ENCODE measurements around the gene SLC36A2.
"Not testable (repeated sequence)": the region's sequence is repeated elsewhere in the genome, so short reads cannot be mapped to it uniquely, and the experiment has no call there.

SLC36A2 gene

DNA sequence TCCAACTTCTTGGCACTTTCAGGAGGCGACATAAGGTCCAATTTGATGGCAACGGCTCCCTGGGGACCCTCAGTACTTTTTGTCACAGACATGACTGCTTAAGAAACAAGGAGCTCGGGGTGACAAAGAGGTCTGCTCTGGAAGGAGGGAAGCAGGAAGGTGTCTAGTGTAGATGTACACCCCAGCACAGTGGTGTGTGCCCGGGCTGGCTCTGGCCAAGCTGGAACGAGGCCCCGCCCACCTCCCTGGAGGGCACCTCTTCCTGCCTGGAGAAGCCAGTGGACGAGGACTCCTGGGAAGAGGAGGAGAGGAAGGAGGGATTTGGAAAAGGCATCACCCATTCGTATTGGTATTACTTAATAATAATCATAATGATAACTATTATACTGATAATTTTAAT lies at the start of gene SLC36A2:
TSS of gene SLC36A2 (minus strand) at position 191 of the 400 bp plus-strand sequence. CDS start at position 92, 99 bp downstream.
- DNase-seq (ENCODE audit: low spot score): no peak

DNA sequence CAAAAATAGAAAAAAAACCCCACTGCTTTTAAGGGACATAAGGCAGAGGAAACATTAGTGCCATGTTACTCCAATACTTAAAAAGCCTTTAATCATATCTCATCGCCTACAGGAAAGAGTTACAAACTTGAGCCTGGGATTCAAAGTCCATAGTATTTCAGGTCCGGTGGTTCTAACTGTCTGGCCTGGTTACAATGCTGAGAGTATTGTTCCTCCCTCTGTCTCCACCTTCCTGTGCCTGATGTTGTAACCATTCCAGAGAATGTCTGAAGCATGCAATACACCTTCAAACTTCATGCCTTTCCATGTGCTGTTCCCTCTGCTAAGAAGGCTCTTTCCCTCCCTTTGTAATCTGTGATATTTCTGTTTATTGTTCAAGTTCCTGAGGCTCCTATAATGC lies 41.6 kb upstream of the SLC36A2 start:
- no peak for DNase-seq (ENCODE audit: low spot score)

DNA sequence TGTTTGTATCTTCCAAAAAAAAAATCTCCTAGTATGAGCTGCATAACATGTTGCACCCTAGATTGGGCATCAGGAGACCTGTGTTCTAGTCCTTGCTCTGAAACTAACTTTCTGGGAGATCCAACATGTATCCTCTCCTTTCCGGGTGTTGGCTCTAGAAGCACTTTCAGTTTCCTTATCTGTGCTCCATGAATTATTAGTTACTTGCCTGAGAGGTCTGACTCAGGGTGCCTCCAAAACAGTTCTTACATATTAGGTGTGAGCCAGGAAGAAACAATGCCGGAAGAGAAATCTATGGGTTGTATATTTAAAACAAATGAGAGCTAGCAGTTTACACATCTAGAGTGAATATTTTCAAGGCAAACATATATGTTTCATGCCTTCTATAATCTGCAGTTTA lies 36.7 kb upstream of the SLC36A2 start:
- peak; percentile 16 for DNase-seq (ENCODE audit: low spot score)

DNA sequence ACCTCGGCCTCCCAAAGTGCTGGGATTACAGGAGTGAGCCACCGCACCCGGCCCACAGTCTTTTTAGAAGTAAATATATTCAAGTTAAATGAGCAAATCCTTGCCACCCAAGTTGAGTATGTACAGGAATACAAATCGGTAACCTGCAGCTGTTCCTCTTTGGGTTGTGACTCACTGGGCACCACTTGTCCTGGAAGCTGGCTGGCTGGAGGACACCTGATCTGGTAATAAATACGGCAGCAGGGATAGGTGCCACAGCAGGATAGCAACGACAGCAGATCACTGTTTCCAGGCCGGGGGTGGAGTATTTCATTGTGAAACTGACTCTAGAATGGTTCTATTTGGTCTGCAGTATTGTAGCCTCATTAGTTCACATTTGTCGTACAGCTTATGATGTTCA lies 35.7 kb upstream of the SLC36A2 start:
- DNase-seq (ENCODE audit: low spot score): no peak

DNA sequence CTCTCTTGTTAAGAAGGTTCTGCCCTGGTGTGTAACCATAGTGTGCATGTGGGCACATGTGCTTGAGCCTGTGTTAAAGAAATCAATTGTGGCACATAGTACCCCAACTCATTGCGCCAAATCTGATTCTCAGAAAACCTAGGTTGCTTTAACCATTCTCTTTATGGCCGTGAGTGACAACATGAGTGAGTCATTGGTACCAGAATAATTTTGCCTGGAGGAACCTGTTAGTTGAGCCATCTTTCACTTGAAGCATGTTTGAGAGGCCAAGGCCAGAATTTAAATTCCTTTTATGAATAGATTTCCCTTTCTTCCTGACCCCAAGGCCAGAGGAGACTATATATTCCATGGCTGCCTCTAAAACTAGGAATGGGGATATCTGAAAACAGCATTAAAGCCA lies 35.2 kb upstream of the SLC36A2 start:
- DNase-seq (ENCODE audit: low spot score): no peak

DNA sequence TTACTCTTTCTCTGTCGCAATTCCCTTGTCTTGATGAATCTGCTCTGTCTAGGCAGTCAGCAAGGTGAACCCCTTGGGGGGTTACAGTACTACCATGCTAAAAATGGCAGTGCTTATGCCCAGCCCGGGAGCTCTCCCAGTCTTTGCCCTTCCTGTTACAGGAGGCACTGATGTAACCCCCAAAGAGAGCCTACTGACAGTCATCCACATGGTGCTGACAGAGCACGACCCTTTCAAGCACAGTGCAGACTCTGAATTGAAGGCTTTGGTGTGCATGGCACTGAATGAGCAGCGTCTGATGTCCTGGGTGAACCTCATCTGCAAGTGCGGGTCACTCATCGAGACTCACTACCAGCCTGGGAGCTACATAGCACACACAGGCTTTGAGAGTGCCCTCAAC lies 34.5 kb upstream of the SLC36A2 start:
- no peak for DNase-seq (ENCODE audit: low spot score)

DNA sequence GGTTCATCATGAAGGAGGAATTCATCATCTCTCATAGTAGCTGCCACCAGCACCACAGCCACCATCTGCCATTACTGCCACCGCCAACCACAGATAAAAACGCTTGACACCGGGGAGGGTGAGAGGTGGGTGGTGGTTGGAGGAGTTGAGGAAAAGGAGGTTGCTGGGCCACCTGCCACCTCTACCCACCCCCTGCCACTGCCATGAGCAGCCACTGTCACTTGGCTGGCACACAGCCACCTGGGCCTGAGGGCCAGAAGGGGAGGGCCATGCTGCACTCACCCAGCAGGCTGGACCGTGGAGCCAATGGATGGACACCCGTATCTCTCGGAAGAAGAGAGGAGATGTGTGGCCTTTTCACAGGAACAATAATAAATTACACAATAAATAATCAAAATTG lies 31.3 kb upstream of the SLC36A2 start:
- DNase-seq (ENCODE audit: low spot score): no peak

DNA sequence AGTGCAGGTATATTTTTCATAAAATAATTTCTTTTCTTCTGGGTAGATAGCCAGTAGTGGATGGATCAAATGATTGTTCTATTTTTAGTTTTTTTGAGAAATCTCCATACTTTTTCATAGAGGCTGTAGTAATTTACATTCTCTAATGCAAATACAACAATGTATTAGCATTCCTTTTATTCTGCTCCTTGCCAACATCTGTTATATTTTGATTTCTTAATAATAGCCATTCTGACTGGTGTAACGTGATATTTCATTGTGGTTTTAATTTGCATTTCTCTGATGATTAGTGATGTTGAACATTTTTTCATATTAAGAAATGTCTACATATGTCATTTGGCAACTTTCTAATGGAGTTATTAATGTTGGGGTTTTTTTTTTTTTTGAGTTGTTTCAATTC lies 27.2 kb upstream of the SLC36A2 start:
- no peak for DNase-seq (ENCODE audit: low spot score)

DNA sequence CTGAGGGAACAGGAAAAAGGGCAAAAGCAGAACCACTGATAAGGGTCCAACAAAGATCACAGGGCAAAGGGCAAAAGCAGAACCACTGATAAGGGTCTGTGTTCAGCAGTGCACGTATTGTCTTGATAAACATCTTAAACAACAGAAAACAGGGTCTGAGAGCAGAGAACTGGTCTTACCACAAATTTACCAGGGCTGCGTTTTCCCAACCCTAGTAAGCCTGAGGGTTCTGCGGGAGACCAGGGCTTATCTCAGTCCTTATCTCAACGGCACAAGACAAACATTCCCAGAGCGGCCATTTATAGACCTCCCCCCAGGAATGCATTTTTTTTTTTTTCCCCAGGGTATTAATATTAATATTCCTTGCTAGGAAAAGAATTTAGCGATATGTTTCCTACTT lies 19.7 kb upstream of the SLC36A2 start:
- DNase-seq (ENCODE audit: low spot score): not testable (repeated sequence)

DNA sequence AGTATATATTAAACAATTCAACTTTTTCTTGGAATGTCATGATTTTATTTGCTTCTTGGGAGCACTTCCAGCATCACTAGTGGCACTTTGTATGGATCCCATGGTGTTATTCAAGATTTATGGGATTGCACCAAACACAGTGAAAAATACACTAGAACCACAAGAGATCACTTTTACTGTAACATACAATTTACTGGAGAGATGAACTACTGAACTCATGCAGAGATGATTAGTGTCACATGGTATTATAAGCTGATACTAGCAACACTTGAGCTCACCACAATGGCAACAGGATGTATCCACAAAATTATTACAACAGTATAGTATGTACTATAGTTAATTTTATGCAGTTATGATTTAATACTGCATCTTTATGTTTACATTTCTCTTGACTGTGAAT lies 16.3 kb upstream of the SLC36A2 start:
- no peak for DNase-seq (ENCODE audit: low spot score)

DNA sequence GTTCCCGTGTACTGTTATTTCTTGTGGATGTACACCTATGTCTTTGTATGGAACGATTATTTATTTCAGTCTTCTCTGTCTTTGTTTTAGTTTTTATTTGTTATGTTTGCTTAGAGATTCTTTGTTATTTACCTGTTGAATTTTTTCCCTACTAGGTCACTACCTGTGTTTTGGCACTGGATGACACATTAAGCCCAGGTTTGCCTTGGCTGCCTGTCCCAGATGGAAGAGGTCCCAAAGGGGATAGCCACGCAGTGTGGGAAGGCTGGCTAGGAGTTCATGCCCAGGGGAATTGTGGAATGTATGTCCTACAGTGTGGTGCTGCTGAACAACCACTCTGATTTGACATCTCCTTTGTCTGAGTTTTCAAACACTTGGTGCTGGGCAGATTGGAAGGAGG lies 15.6 kb upstream of the SLC36A2 start:
- no peak for DNase-seq (ENCODE audit: low spot score)

DNA sequence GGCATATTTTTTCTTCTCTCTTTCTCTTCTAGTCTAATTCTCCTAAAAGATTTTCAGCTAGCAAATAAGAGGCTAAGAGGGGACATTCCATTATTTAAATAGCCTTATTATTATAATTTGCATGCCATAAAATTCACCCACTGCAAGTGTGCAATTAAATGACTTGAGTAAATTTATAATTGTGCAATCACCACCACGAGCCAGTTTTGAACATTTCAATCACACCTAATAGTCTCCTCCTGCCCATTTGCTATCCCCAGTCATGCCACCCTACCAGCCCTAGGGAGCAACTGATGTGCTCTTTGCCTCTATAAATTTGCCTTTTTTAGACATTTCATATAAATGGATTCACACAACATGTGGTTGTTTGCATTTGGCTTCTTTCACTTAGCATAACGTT lies 12.0 kb upstream of the SLC36A2 start:
- no peak for DNase-seq (ENCODE audit: low spot score)

DNA sequence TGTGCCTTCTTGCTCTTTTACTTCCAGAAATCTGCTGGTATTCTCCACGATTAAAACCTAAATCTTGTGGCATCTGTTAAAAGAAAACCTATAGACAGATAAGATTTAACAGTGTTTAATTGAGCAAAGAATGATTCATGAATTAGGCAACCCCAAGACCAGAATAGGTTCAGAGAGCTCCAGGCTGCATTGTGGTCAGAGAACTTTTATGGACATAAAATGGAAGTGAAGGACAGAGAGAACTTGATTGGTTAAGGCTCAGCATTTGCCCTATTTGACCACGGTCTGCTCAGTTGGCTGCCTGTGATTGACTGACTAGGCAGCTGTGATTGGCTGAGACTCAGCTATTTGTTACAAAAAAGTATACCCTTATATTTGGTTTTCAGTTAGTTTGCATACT lies 10.4 kb upstream of the SLC36A2 start:
- DNase-seq (ENCODE audit: low spot score): no peak

DNA sequence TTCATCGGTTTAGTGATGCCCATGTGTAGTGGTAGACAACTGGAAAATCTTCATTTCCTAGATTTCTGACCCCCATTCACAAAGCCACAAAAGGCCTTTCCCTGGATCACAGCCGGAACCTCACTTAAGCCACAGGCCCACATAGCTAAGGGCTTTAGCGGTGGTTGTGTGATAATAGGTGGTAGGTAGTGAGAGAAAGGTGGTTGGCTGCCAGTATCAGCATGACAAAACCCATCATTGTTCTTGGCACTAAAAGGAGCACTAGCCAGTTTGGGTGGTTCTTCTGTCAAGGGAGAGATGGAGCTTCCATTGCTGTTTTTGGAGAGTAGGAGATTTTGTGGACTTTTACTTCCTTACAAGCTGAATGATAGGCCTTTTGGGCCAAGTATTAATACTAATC lies 9.7 kb upstream of the SLC36A2 start:
- no peak for DNase-seq (ENCODE audit: low spot score)

DNA sequence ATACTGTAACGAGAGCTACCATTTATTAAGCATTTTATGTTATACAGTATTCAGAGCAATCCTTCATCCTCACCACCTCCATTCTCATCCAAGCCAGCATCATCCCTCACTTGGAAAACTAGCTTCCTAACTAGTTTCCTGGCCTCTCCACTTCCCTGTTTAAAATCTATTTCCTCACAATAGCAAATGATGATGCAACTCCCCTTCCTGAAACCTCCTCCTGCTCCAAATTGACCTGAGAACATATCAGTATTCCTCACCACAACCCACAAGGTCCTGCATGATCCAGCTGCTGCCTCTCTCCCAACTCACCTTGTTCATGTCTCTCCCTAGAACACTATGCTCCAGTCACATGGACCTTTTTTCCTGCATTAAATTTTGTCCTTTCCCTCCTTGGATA lies 4.3 kb upstream of the SLC36A2 start:
- DNase-seq (ENCODE audit: low spot score): no peak

DNA sequence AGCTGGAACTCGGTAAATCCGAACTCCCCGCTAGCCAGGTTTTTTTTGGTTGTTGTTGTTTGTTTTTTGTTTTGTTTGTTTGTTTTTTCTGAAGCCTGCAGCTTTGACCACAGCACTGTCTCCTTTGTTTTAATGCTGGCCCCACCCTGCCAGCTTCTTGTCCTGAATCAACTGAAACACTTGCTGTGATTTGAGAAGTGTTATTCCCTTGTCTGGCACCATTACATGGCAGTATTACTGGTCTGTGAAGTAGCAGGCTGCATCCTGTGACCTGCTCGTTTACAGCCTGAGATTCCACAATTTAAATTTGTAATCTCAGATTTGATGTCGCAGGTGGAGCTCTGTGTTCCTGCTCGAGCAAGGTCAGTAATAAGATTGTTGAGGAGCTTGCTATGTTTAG lies 1.4 kb upstream of the SLC36A2 start:
- DNase-seq (ENCODE audit: low spot score): no peak

DNA sequence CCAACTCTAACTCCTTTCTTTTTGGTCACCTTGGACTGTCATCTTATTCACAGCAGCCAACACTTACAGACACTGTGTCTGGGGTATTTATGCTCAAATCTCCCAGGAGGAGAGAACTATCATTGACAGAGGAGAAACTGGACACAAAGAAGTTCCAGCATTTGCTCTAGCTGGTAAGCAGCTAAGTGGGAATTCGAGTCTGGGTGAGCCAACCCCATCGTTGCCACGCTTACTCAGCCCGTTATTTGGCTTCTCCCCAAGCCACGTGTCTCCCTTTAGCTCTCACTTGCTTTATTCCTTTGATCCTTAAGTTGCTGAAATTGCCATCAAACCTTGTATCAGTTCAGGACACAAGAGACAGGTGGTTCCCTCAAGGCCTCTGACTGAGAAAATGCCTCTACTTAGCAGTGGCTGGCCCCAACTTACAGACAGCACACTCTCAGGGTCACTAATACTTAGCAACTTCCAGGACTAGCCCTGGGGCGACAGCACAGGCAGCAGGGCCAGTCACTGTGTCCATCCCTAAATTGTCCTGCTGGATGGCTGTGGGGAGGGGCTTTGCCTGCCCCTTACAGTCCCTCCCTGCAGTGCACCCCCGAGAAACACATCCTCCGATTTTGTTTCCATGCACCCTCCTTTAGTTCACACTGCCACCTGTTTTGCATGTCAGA lies 1.4 kb downstream of the SLC36A2 start:
- DNase-seq (ENCODE audit: low spot score): no peak

DNA sequence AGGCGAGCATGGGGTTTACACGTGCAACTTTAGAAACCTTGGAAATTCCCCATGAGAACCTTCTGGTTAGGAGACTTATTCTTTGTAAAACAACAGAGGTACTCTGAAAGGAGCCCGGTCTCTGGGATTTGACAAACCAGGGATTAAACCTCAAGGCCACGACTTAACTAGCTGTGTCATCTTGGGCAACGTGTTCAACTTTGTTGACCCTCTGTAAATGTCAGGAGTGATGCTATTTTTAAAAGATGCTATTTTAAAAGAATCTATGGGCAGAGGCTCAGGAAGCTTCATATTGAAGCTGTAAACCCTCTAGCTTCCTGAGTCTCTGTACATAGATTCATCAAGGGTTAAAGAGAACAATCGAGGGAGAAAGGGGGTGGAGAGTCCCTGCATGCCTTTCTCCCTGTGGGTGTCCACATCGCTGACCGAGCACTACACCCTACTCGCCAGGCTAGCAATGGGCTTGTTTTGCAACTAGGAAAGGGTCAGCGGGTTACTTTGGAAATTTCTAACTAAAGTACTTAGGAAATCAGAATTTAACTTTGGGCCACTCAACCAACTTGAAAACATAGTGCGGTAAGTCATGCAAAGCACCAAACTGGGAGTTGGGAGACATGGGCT lies 2.1 kb downstream of the SLC36A2 start:
- DNase-seq (ENCODE audit: low spot score): no peak

DNA sequence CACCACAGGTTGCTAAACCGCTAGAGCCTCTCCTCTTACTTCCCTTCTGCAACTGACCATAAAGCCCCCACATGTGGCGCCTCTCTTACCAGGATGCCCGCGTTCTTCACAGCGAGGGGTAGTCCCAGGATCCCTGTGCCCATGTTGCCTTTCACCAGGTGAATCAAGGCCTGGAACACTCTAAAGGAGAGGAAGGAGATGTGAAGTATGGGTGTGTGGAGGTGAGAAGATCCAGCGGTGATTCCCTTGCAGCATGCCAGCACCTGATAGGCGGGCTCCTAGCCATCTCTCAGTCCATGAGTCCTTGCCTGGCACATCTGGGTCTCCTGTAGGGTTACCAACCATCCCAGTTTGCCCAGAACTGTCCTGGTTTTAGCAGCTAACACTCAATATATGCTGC lies 3.3 kb downstream of the SLC36A2 start:
- DNase-seq (ENCODE audit: low spot score): no peak

DNA sequence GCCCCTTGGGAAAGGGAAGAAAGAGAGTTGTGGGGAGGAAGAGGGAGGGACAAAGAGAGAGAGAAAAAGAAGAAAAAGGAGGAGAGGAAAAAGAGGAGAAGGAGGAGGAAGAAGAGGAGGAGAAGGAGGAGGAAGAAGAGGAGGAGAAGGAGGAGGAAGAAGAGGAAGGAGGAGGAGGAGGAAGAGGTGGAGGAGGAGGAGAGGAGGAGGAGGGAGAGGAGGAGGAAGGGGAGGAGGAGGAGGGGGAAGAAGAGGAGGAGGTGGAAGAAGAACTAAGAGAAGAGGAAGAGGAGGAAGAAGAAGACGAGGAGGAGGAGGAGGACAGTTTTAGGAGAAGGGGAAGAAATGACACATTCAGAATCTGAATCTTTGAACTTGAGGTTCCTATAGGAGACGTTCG lies 7.4 kb downstream of the SLC36A2 start:
- DNase-seq (ENCODE audit: low spot score): no peak

DNA sequence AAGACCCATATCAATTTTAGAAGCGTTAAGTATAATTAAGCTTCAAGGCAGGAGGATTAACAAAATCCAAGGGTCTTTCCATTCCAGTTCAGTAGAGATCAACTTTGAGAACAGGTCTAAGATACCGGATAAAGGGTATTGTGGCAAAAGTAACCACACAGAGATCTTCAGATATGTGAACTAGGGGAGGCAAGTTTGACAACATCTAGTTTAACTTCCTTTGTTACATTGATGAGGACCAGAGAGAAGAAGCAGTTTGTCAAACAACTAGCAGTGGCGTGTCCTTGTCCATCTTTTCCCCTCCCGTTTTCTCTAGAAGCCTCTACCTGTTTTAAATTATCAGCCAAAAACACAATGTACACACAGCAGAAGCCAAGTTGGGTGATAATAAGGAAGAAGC lies 8.6 kb downstream of the SLC36A2 start:
- DNase-seq (ENCODE audit: low spot score): no peak

DNA sequence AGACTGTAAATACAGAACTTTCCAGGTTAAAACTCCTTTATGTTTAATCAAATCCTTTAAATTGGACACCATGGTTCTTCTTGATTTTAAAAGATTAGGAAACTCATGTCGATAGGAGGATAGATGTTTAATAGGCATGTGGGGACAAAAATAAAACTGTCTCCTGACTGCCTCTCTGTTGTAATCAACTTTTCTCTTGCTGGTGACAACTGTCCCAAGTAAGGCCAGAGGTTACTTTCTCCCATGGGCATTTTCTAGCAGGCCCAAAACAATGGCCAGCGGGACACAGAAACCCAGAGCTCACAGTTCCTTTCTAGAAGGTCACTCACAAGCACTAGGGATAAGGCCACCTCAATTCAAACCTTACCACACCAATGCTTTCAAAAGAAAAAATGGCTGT lies 14.5 kb downstream of the SLC36A2 start:
- DNase-seq (ENCODE audit: low spot score): no peak

DNA sequence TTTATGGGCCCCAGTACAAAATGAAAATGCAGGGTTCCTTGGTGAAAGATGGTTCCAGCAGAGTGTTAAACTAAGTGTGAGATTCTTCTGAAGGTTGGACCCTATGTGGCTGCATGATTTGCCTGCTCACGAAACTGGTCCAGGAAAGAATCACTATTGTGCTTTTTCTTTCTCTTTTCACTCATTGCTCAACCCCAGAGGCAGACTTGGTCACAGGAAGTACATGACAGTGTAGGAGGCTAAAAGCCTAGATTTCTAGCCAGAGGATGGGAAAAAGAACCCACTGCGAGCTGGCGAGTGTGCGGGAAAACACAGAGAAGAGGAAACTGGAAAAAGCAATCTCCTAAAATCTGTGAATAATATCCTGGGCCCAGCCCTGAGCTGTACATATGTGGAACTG lies 18.6 kb downstream of the SLC36A2 start:
- DNase-seq (ENCODE audit: low spot score): no peak

DNA sequence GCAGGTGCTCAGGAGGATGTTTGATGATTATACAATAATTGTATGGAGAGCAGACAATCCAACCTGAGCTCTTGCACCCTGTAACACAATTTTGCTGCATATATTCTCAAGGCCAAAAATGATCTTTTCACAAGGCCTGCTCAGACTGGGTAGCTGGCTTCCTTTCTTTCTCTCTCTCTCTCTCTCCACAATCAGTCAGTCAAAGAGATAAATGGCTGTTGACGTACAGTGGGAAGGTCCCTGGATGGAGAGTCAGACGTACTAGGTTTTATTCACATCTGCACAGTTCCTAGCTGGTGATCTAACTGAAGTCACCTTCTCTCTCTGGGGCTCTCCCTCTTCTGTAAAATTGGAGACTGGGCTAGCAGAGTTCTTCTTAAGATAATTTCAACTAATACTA lies 19.8 kb downstream of the SLC36A2 start:
- no peak for DNase-seq (ENCODE audit: low spot score)
